IMR-90 (cell line): ENCODE results near the gene TCEA2. TPM values are rescaled to one million over a fixed set of nuclear protein-coding genes. Genes with fewer than 3 reads are reported as not detected.

Source experiments
- ATAC-seq: fragments of 200-7000 bp; cut with Tn5 transposase; 2 replicates; pipeline ENCODE4 v1.9.1; 2020; ENCODE audit warnings: low read depth, mild to moderate bottlenecking, moderate library complexity
- BruUV-seq: library from RNA; stranded (reverse); fragments of 400-500 nt; replicated peaks from 2 replicates; lab custom pipeline; 2021; lab: Mats Ljungman, UMichigan
- CTCF ChIA-PET: fragments of 300-600 bp; formaldehyde crosslinking; extraction: SDS; loops from one replicate; lab custom pipeline; 2021; ENCODE audit warnings: antibody characterized with exemption; lab: Yijun Ruan, JAX
- POLR2A ChIA-PET: fragments of 300-600 bp; sonication (Branson Sonifier 250); formaldehyde crosslinking; loops from one replicate; lab custom pipeline; 2022; ENCODE audit warnings: antibody characterized with exemption; ENCODE audit not compliant: unreplicated experiment; lab: Charles Lee
- DNase-seq: peaks from one replicate; pipeline ENCODE4 v3.0.0; 2013
- H2AFZ ChIP-seq: replicated peaks from 2 replicates; pipeline ENCODE3; 2013; ENCODE audit warnings: low read length, mild to moderate bottlenecking; ENCODE audit not compliant: poor library complexity
- H2AK5ac ChIP-seq: 2 replicates; pipeline ENCODE4 v1.6.1; 2013; ENCODE audit warnings: low read depth, low read length, inconsistent platforms
- H2AK9ac ChIP-seq: replicated peaks from 2 replicates; pipeline ENCODE3; 2013; ENCODE audit warnings: mild to moderate bottlenecking, low read depth, low read length, moderate library complexity; ENCODE audit not compliant: poor library complexity
- H2BK120ac ChIP-seq: 2 replicates; pipeline ENCODE4 v1.6.1; 2013; ENCODE audit warnings: low read depth, low read length, inconsistent platforms
- H2BK15ac ChIP-seq: 3 replicates; pipeline ENCODE4 v1.6.1; 2013; ENCODE audit warnings: low read depth, low read length, inconsistent platforms
- H2BK20ac ChIP-seq: 2 replicates; pipeline ENCODE4 v1.6.1; 2013; ENCODE audit warnings: low read depth, mild to moderate bottlenecking, inconsistent platforms, low read length, moderate library complexity
- H2BK5ac ChIP-seq: 2 replicates; pipeline ENCODE4 v1.6.1; 2013; ENCODE audit warnings: mild to moderate bottlenecking, low read depth, low read length, inconsistent platforms; ENCODE audit not compliant: poor library complexity, severe bottlenecking
- H3K14ac ChIP-seq: replicated peaks from 2 replicates; pipeline ENCODE4 v1.6.1; 2013; ENCODE audit warnings: low read depth, low read length, inconsistent platforms
- H3K18ac ChIP-seq: 2 replicates; pipeline ENCODE4 v1.6.1; 2013; ENCODE audit warnings: low read depth, low read length, control low read depth
- H3K23ac ChIP-seq: 2 replicates; pipeline ENCODE4 v1.6.1; 2013; ENCODE audit warnings: low read depth, low read length, inconsistent platforms
- H3K27ac ChIP-seq: 2 replicates; pipeline ENCODE4 v1.5.1; 2013; ENCODE audit warnings: mild to moderate bottlenecking, control low read depth, low read length; ENCODE audit not compliant: insufficient read depth
- H3K27me3 ChIP-seq: 2 replicates; pipeline ENCODE4 v1.6.1; 2013; ENCODE audit warnings: low read length; ENCODE audit not compliant: control insufficient read depth, insufficient read depth
- H3K36me3 ChIP-seq: 2 replicates; pipeline ENCODE4 v1.6.1; 2013; ENCODE audit warnings: low read length, mixed read lengths; ENCODE audit not compliant: control insufficient read depth, insufficient read depth
- H3K4ac ChIP-seq: 2 replicates; pipeline ENCODE4 v1.6.1; 2013; ENCODE audit warnings: low read depth, low read length, inconsistent platforms
- H3K4me1 ChIP-seq: 2 replicates; pipeline ENCODE4 v1.6.1; 2013; ENCODE audit warnings: low read length, mixed read lengths; ENCODE audit not compliant: control insufficient read depth, insufficient read depth
- H3K4me2 ChIP-seq: 2 replicates; pipeline ENCODE4 v1.6.1; 2013; ENCODE audit warnings: low read depth, mild to moderate bottlenecking, control low read depth, low read length, moderate library complexity
- H3K4me3 ChIP-seq: 2 replicates; pipeline ENCODE4 v1.5.1; 2013; ENCODE audit warnings: low read depth, mild to moderate bottlenecking, control low read depth, low read length, moderate library complexity; ENCODE audit not compliant: insufficient read depth
- H3K56ac ChIP-seq: 2 replicates; pipeline ENCODE4 v1.6.1; 2013; ENCODE audit warnings: low read length, inconsistent platforms; ENCODE audit not compliant: insufficient read depth; ENCODE audit errors: extremely low read depth
- H3K79me1 ChIP-seq, 2 experiments: 2 replicates each; pipeline ENCODE4 v1.6.1; 2013; ENCODE audit warnings: low read length in 2 of 2, inconsistent platforms in 1 of 2, low read depth in 1 of 2
- H3K9ac ChIP-seq: 2 replicates; pipeline ENCODE4 v1.6.1; 2013; ENCODE audit warnings: low read depth, low read length, control low read depth
- H3K9me1 ChIP-seq: 2 replicates; pipeline ENCODE4 v1.6.1; 2013; ENCODE audit warnings: low read length, inconsistent platforms; ENCODE audit not compliant: insufficient read depth
- H3K9me3 ChIP-seq: 2 replicates; pipeline ENCODE4 v1.6.1; 2013; ENCODE audit warnings: low read length; ENCODE audit not compliant: control insufficient read depth, insufficient read depth
- H4K20me1 ChIP-seq: 2 replicates; pipeline ENCODE4 v1.6.1; 2013; ENCODE audit warnings: low read length, inconsistent platforms; ENCODE audit not compliant: insufficient read depth
- H4K5ac ChIP-seq: 2 replicates; pipeline ENCODE4 v1.6.1; 2013; ENCODE audit warnings: mild to moderate bottlenecking, low read depth, low read length, control low read depth
- H4K8ac ChIP-seq, 2 experiments: 2 replicates each; pipeline ENCODE4 v1.6.1; 2013; ENCODE audit warnings: low read depth in 2 of 2, low read length in 2 of 2, control low read depth in 1 of 2, inconsistent platforms in 1 of 2
- H4K91ac ChIP-seq: 2 replicates; pipeline ENCODE4 v1.6.1; 2013; ENCODE audit warnings: low read depth, low read length, inconsistent platforms; ENCODE audit not compliant: insufficient read depth
- BHLHE40 ChIP-seq: fragments of 150-350 bp; IDR thresholded peaks from 2 replicates; pipeline ENCODE4 v1.6.1; 2016; ENCODE audit warnings: mild to moderate bottlenecking, low read depth, low read length
- ELK1 ChIP-seq: fragments of 150-350 bp; IDR thresholded peaks from 2 replicates; pipeline ENCODE4 v1.6.1; 2016; ENCODE audit warnings: low read depth, mild to moderate bottlenecking, low read length, moderate library complexity, borderline replicate concordance
- MAZ ChIP-seq: IDR thresholded peaks from 2 replicates; pipeline ENCODE4 v1.6.1; 2012; ENCODE audit warnings: low read depth, mild to moderate bottlenecking, low read length, improper control_type of control experiment, moderate library complexity, borderline replicate concordance
- MXI1 ChIP-seq: IDR thresholded peaks from 2 replicates; pipeline ENCODE4 v1.6.1; 2012; ENCODE audit warnings: low read depth, mild to moderate bottlenecking, low read length, moderate library complexity, borderline replicate concordance
- NFE2L2 ChIP-seq: fragments of 150-350 bp; IDR thresholded peaks from 2 replicates; pipeline ENCODE4 v1.6.1; 2016; ENCODE audit warnings: low read depth, mild to moderate bottlenecking, low read length
- SMC3 ChIP-seq: fragments of 150-350 bp; IDR thresholded peaks from 2 replicates; pipeline ENCODE4 v1.6.1; 2016; ENCODE audit warnings: low read depth, mild to moderate bottlenecking, antibody characterized with exemption, low read length, moderate library complexity
- USF2 ChIP-seq: fragments of 150-350 bp; IDR thresholded peaks from 2 replicates; pipeline ENCODE4 v1.6.1; 2017; ENCODE audit warnings: mild to moderate bottlenecking, antibody characterized with exemption, low read length, low read depth
- WGBS, 2 experiments: methylation state at CpG; one replicate each; pipeline versions ENCODE4 v1.1.5 to v1.1.7; 2013; ENCODE audit warnings: missing lambda C conversion rate in 2 of 2; ENCODE audit not compliant: insufficient read length in 1 of 2; ENCODE audit errors: extremely low coverage in 2 of 2; 5-methylcytosine and 5-hydroxymethylcytosine counted together
- dilution Hi-C: fragments of 300-500 bp; cut with HindIII; formaldehyde crosslinking; loops from one replicate; pipeline ENCODE4 v1.14.3; 2018; ENCODE audit warnings: low sequenced_read_pairs; ENCODE audit not compliant: unreplicated experiment
- in situ Hi-C: fragments of 300-500 bp; cut with MboI; formaldehyde crosslinking; loops from 3 replicates; pipeline ENCODE4 v1.14.3; 2019; ENCODE audit warnings: low sequenced_read_pairs, inconsistent platforms, mixed read lengths
- intact Hi-C: fragments of 100-400 bp; cut with micrococcal nuclease; formaldehyde crosslinking; loops from 2 replicates; pipeline ENCODE4 v1.10.0; 2022
- polyA plus RNA-seq, 3 experiments: library from polyadenylated mRNA; depleted of rRNA; stranded (reverse); fragments of >200 nt; gene quantifications; 2 replicates each; pipeline ENCODE4 v1.2.3, GENCODE V29; 2012; ENCODE audit warnings: low replicate concordance in 1 of 3
- total RNA-seq: library from RNA; depleted of rRNA; stranded (reverse); fragments of >200 nt; gene quantifications from 2 replicates; pipeline ENCODE4 v1.2.3, GENCODE V29; 2012

Gene TCEA2
- total and polyA plus RNA-seq, 2 of the 4 experiments (the other 2 are of a cell fraction), result 9.3 to 30.0 TPM

GRCh38 chr20:64070244-64070993, 7.4 kb downstream of the TCEA2 start:
- peaks cover 23% of the 10 kb centered on the region; the same call in 1 of the 2 replicates for H3K36me3 ChIP-seq
- H2BK15ac ChIP-seq, result no peak overlapping the region
- no peak overlapping the region for H3K56ac ChIP-seq
- peak overlapping the region; percentile 7 for H2AFZ ChIP-seq
- ATAC-seq (no peak), DNase-seq (no peak)
- ChIA-PET POLR2A (no interaction called here), CTCF (interaction anchor here (1.2 to 1.8 kb wide), 2 partner anchors 13 to 32 kb away, joined by 3 to 6 read pairs; no protein-coding TSS in a partner anchor)
- dilution Hi-C loops, result no loop called here
- intact Hi-C loops, result no loop called here
- H2AK5ac ChIP-seq, result no peak overlapping the region
- peaks cover 0 to 12% of the 10 kb centered on the region in 2 experiments; a peak in 1 of 4 replicates for H3K79me1 ChIP-seq
- H4K8ac ChIP-seq, result no peak overlapping the region
- TF ChIP-seq MXI1 (no peak), NFE2L2 (no peak), USF2 (no peak), MAZ (no peak), ELK1 (no peak), BHLHE40 (no peak), SMC3 (no peak)
- H4K5ac ChIP-seq, result no peak overlapping the region
- no peak overlapping the region for H4K91ac ChIP-seq
- H3K4ac ChIP-seq, result no peak overlapping the region
- no peak overlapping the region for H3K27ac ChIP-seq
- H2AK9ac ChIP-seq, result peak overlapping the region; percentile 55
- H3K9me3 ChIP-seq, result no peaks in the 10 kb centered on the region
- no peak overlapping the region for H2BK20ac ChIP-seq
- no TSS peak for BruUV-seq
- no peak overlapping the region for H3K9ac ChIP-seq
- H2BK120ac ChIP-seq, result no peak overlapping the region
- peaks cover 4% of the 10 kb centered on the region; the same call in 1 of the 2 replicates for H4K20me1 ChIP-seq
- H3K27me3 ChIP-seq, result no peaks in the 10 kb centered on the region
- peaks cover 10% of the 10 kb centered on the region; the same call in 1 of the 2 replicates for H3K9me1 ChIP-seq
- H3K4me3 ChIP-seq, result no peak overlapping the region
- in situ Hi-C loops, result no loop called here
- no peak overlapping the region for H2BK5ac ChIP-seq
- no peak overlapping the region for H3K14ac ChIP-seq
- WGBS, 2 experiments, result 98% methylated on average over 7 of the region's 31 CpGs; no CpG with 5 or more reads in 1 of the 2 experiments
- H3K23ac ChIP-seq, result no peak overlapping the region
- no peak overlapping the region for H3K4me2 ChIP-seq
- H3K18ac ChIP-seq, result no peak overlapping the region
- H3K4me1 ChIP-seq, result peaks cover 9% of the 10 kb centered on the region
